HL-60 (cell line): ENCODE data around the gene MAB21L4.

Experiments used
- DNase-seq, 2 experiments: peaks; one replicate each; pipeline ENCODE4 v3.0.0-alpha.2; 2010 to 2020; ENCODE audit warnings: low read depth in 1 of 2, low spot score in 1 of 2
- H3K27ac ChIP-seq: fragments of 250-450 bp; sonication (Bioruptor Pico); replicated peaks from 2 replicates; pipeline ENCODE4 v1.5.1; 2020; ENCODE audit warnings: mild to moderate bottlenecking, moderate library complexity
- H3K27me3 ChIP-seq: fragments of 250-450 bp; sonication (Bioruptor Pico); 2 replicates; pipeline ENCODE4 v1.5.1; 2021; ENCODE audit warnings: mild to moderate bottlenecking, moderate library complexity; ENCODE audit not compliant: insufficient read depth, poor library complexity, severe bottlenecking
- H3K4me3 ChIP-seq: replicated peaks from 2 replicates; pipeline ENCODE4 v1.5.1; 2011; ENCODE audit warnings: mild to moderate bottlenecking, control low read depth, low read length; ENCODE audit not compliant: insufficient read depth
- GABPA ChIP-seq: IDR thresholded peaks from 2 replicates; pipeline ENCODE4 v1.6.1; 2012; ENCODE audit warnings: low read depth
- POLR2AphosphoS5 ChIP-seq: IDR thresholded peaks from 2 replicates; pipeline ENCODE4 v1.6.1; 2012; ENCODE audit warnings: low read depth
- SPI1 ChIP-seq: IDR thresholded peaks from 2 replicates; pipeline ENCODE4 v1.6.1; 2012; ENCODE audit warnings: low read depth, mild to moderate bottlenecking, borderline replicate concordance
- TF ChIP-seq, protein P1 (sequence below): IDR thresholded peaks from 2 replicates; pipeline ENCODE4 v1.6.1; 2012; ENCODE audit warnings: low read depth; ENCODE audit not compliant: insufficient replicate concordance
- TF ChIP-seq, protein P2 (sequence below): IDR thresholded peaks from one replicate; pipeline ENCODE4 v1.5.1; 2011; ENCODE audit warnings: low read length, control low read depth, inconsistent platforms; ENCODE audit not compliant: insufficient read depth

Gene MAB21L4

DNA sequence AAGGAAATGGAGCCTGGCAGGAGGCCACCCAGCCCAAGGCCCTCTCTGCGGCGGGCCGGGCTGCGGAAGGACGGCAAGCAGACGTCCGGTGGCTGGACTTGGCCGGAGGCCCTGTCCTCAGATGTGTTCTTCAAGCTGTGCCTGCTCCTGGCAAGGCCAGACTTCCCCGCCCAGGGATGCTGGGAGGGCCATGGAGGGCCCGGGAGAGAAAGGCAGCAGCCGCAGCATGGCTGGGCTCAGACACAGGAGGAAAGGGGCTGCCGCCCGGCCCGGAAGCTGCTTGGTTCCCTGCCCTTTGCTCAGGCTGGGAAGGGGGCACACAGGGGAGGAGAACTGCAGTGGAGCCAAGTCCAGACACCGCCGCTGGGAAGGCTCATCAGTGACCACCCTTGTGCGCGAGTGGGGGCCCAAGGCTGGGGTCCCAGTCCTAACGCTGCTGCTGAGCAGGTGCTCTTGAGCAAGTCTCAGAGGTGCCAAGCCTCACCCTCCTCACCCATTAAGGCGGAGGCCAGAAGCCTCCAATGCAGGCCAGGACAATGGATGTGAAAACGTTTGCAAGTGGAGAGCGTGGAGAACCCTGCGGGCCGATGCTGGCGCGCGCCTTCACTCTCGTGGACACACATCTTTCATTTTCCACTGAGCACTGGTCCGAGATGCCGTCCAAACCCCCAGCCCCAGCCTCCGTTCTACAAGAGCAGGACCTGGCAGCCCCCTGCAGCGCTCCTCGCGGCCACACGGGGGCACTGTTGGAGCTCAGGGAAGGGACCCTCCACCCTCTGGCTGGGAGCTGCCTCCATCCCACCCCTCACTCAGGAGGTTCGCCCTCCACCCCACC lies 18.1 kb upstream of the MAB21L4 start:
- TF ChIP-seq, protein P1, sequence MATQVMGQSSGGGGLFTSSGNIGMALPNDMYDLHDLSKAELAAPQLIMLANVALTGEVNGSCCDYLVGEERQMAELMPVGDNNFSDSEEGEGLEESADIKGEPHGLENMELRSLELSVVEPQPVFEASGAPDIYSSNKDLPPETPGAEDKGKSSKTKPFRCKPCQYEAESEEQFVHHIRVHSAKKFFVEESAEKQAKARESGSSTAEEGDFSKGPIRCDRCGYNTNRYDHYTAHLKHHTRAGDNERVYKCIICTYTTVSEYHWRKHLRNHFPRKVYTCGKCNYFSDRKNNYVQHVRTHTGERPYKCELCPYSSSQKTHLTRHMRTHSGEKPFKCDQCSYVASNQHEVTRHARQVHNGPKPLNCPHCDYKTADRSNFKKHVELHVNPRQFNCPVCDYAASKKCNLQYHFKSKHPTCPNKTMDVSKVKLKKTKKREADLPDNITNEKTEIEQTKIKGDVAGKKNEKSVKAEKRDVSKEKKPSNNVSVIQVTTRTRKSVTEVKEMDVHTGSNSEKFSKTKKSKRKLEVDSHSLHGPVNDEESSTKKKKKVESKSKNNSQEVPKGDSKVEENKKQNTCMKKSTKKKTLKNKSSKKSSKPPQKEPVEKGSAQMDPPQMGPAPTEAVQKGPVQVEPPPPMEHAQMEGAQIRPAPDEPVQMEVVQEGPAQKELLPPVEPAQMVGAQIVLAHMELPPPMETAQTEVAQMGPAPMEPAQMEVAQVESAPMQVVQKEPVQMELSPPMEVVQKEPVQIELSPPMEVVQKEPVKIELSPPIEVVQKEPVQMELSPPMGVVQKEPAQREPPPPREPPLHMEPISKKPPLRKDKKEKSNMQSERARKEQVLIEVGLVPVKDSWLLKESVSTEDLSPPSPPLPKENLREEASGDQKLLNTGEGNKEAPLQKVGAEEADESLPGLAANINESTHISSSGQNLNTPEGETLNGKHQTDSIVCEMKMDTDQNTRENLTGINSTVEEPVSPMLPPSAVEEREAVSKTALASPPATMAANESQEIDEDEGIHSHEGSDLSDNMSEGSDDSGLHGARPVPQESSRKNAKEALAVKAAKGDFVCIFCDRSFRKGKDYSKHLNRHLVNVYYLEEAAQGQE: no peak
- TF ChIP-seq SPI1 (no peak), POLR2AphosphoS5 (no peak)
- TF ChIP-seq, protein P2, sequence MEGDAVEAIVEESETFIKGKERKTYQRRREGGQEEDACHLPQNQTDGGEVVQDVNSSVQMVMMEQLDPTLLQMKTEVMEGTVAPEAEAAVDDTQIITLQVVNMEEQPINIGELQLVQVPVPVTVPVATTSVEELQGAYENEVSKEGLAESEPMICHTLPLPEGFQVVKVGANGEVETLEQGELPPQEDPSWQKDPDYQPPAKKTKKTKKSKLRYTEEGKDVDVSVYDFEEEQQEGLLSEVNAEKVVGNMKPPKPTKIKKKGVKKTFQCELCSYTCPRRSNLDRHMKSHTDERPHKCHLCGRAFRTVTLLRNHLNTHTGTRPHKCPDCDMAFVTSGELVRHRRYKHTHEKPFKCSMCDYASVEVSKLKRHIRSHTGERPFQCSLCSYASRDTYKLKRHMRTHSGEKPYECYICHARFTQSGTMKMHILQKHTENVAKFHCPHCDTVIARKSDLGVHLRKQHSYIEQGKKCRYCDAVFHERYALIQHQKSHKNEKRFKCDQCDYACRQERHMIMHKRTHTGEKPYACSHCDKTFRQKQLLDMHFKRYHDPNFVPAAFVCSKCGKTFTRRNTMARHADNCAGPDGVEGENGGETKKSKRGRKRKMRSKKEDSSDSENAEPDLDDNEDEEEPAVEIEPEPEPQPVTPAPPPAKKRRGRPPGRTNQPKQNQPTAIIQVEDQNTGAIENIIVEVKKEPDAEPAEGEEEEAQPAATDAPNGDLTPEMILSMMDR: peak; percentile 82
- no peak overlapping the region for H3K27ac ChIP-seq
- peaks cover 23% of the 10 kb centered on the region for H3K27me3 ChIP-seq

DNA sequence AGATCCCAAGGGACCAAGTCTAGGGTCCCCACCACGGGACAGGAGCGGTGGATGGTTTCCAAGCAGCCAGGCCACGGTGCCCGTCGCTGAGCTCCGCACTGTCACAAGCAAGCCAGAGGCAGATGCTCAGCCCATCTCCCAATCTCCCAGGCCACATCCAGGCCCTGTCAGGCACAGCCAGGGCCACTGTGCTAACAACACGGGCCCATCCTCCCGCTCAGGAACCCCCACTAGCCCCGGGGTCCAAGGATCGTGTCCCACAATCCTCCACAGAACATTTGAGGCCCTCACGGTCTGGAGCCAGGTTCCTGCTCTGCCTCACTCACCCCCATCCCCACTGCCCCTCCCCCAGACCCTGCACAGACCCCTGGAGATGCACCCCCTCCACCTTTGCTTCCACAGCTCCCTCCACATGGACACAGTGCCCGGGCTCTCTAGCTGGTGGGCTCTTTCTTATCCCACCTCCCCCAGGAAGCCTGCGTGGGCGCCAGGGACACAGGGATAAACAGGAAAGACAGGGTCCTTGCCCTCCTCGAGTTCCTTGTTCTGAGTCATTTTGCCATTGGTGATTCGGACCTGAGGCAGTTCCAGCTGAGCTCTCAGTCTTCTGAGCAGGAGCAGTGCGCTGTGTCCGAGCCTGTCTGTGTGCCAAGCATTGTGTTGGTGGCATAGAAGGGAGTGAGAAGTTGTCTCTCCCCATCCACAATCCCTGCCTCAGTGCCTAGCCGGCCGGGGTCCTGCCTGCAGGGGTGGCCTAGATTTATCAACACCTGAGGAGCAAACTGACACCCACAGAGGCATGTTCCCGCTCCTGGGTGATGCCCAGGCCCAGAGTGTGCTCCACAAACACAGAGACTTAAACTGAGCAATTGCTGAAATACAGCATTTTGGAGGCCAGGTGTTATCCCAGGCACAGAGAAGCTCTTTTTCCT lies 17.2 kb upstream of the MAB21L4 start:
- no peak for DNase-seq
- Histone ChIP-seq H3K27me3 (peaks cover 23% of the 10 kb centered on the region), H3K4me3 (no peak overlapping the region), H3K27ac (no peak overlapping the region)
- TF ChIP-seq POLR2AphosphoS5 (no peak), SPI1 (no peak), GABPA (no peak)
- TF ChIP-seq, protein P2: no peak
- TF ChIP-seq, protein P1: no peak

More for the DNA sequence above, 18.1 kb upstream of the MAB21L4 start:
- no peak overlapping the region for H3K4me3 ChIP-seq
- DNase-seq: peak in 1 of 2 experiments; percentile 46

DNA sequence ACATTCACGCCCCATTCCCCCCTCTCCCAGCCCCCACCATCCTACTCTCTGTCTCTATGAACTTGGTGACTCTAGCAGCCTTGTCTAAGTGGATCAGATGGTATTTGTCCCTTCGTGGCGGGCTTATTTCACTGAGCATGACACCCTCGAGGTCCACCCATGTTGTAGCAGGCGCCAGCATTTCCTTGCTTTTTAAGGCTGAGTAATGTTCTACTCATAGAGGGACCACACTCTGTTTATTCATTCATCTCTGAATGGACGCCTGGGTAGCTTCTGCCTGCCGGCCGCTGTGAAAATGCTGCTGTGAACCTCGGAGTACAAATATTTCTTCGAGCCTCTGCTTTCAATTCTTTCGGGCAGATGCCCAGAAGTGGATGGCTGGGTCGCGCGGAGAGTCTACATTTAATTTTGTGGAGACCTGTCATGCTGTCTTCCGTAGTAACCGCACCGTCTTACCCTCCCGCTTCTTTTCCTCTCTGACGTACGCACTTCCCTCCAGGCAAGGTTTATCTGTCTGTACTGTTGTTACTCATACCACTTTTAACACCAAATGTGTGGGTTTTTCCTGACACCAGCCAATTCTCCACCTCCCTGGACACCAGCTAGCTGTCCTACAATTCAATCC lies 15.8 kb upstream of the MAB21L4 start:
- Histone ChIP-seq H3K4me3 (no peak overlapping the region), H3K27ac (no peak overlapping the region), H3K27me3 (peaks cover 17% of the 10 kb centered on the region)
- DNase-seq: no peak
- TF ChIP-seq, protein P2: no peak
- TF ChIP-seq GABPA (no peak), POLR2AphosphoS5 (no peak)
- TF ChIP-seq, protein P1: no peak
